K562 (cell line): Measurements from ENCODE around the gene PGF. TPM values are rescaled to one million over a fixed set of nuclear protein-coding genes. Genes with fewer than 3 reads are reported as not detected.
A peak's percentile ranks its signal among the peaks of the same experiment; 100 is the strongest.

Source experiments
- ATAC-seq: fragments of 200-7000 bp; cut with Tn5 transposase; 3 replicates; pipeline ENCODE4 v1.9.1; 2020; ENCODE audit warnings: moderate library complexity
- BruUV-seq: library from RNA; stranded (reverse); fragments of 400-500 nt; replicated peaks from 2 replicates; lab custom pipeline; 2021; lab: Mats Ljungman, UMichigan
- CTCF ChIA-PET: fragments of 300-600 bp; formaldehyde crosslinking; extraction: SDS; loops from one replicate; lab custom pipeline; 2021; ENCODE audit warnings: low intra/inter-chr PET ratio; lab: Yijun Ruan, JAX
- POLR2A ChIA-PET: fragments of 300-600, 350-650 bp; sonication (Branson Sonifier 250); formaldehyde crosslinking; extraction: SDS; loops from one replicate; lab custom pipeline; 2021; ENCODE audit warnings: antibody characterized with exemption, inconsistent platforms; lab: Yijun Ruan, JAX
- DNase-seq, 4 experiments: peaks; one replicate each; pipeline versions ENCODE4 v3.0.0 to v3.0.0-alpha.2; 2011 to 2018; ENCODE audit warnings: low spot score in 3 of 4, mixed read lengths in 3 of 4; ENCODE audit errors: extremely low read depth in 1 of 4
- FAIRE-seq: peaks from 2 replicates; lab custom pipeline; 2011; peaks lifted over from hg19 to GRCh38; lab: Jason Lieb, UNC
- H2AFZ ChIP-seq: 2 replicates; pipeline ENCODE4 v1.6.0; 2011; ENCODE audit warnings: low read depth, low read length, control low read depth, inconsistent platforms
- H3K27ac ChIP-seq: fragments of 200-600 bp; 3 replicates; pipeline ENCODE4 v1.8.0; 2011; ENCODE audit warnings: low read depth, mild to moderate bottlenecking, control low read depth, inconsistent platforms, low read length, moderate library complexity, mixed read lengths; ENCODE audit errors: extremely low read depth
- H3K27me3 ChIP-seq, 2 experiments: fragments of 300-600 bp in 1 of 2; 2 replicates in 1 of 2; 3 replicates in 1 of 2; pipeline versions ENCODE4 v1.6.0 to v1.8.0; 2011; ENCODE audit warnings: inconsistent platforms in 2 of 2, low read length in 2 of 2, mild to moderate bottlenecking in 1 of 2, mixed read lengths in 1 of 2, moderate library complexity in 1 of 2; ENCODE audit not compliant: control insufficient read depth in 2 of 2, insufficient read depth in 2 of 2
- H3K36me3 ChIP-seq: fragments of 300-600 bp; 3 replicates; pipeline ENCODE4 v1.8.0; 2011; ENCODE audit warnings: mild to moderate bottlenecking, low read length, inconsistent platforms; ENCODE audit not compliant: control insufficient read depth, insufficient read depth
- H3K4me1 ChIP-seq, 2 experiments: fragments of 200-600 bp in 1 of 2; replicated peaks in 1 of 2; 2 replicates in 1 of 2; 3 replicates in 1 of 2; pipeline versions ENCODE4 v1.5.1 to v1.8.0; 2011; ENCODE audit warnings: inconsistent platforms in 2 of 2, low read length in 2 of 2, mild to moderate bottlenecking in 1 of 2, mixed read lengths in 1 of 2, moderate library complexity in 1 of 2; ENCODE audit not compliant: control insufficient read depth in 2 of 2, insufficient read depth in 2 of 2
- H3K4me2 ChIP-seq: 2 replicates; pipeline ENCODE4 v1.6.1; 2011; ENCODE audit warnings: low read length, control low read depth, inconsistent platforms, mixed read lengths; ENCODE audit not compliant: insufficient read depth
- H3K4me3 ChIP-seq: fragments of 200-600 bp; sonication (generic), shearing (Covaris generic); 2 replicates; pipeline ENCODE4 v1.5.1; 2016; ENCODE audit warnings: control low read depth, inconsistent platforms
- H3K79me2 ChIP-seq: fragments of 200-600 bp; 3 replicates; pipeline ENCODE4 v1.8.0; 2011; ENCODE audit warnings: low read length, inconsistent platforms; ENCODE audit not compliant: control insufficient read depth, insufficient read depth
- H3K9ac ChIP-seq, 2 experiments: 2 replicates each; pipeline versions ENCODE4 v1.6.0 to v1.6.1; 2011; ENCODE audit warnings: low read depth in 2 of 2, low read length in 2 of 2, control low read depth in 1 of 2, inconsistent platforms in 1 of 2, mild to moderate bottlenecking in 1 of 2, mixed read lengths in 1 of 2; ENCODE audit not compliant: insufficient read depth in 1 of 2
- H3K9me1 ChIP-seq: one replicate; pipeline ENCODE4 v1.6.0; 2011; ENCODE audit warnings: inconsistent platforms, mild to moderate bottlenecking, low read length, moderate library complexity; ENCODE audit not compliant: control insufficient read depth, insufficient read depth
- H3K9me3 ChIP-seq: replicated peaks from 2 replicates; pipeline ENCODE4 v1.5.1; 2011; ENCODE audit warnings: low read depth, low read length, inconsistent platforms; ENCODE audit not compliant: control insufficient read depth, insufficient read depth
- H4K20me1 ChIP-seq: replicated peaks from 2 replicates; pipeline ENCODE4 v1.6.1; 2011; ENCODE audit warnings: low read length, inconsistent platforms, mixed read lengths; ENCODE audit not compliant: control insufficient read depth, insufficient read depth
- CHCHD3 ChIP-seq: fragments of 250-450 bp; sonication (Bioruptor Pico); IDR thresholded peaks from 2 replicates; pipeline ENCODE4 v2.1.2; 2022; ENCODE audit warnings: mild to moderate bottlenecking
- EGR1 ChIP-seq: fragments of 450-650 bp; conservative IDR thresholded peaks from 2 replicates; pipeline ENCODE4 v1.6.1; 2017; ENCODE audit warnings: mild to moderate bottlenecking
- EZH2 ChIP-seq: IDR thresholded peaks from 2 replicates; pipeline ENCODE4 v1.6.1; 2012; ENCODE audit warnings: low read depth, mild to moderate bottlenecking, inconsistent platforms, low read length, borderline replicate concordance
- ILF3 ChIP-seq: fragments of 450-650 bp; IDR thresholded peaks from 2 replicates; pipeline ENCODE4 v1.6.1; 2018; ENCODE audit warnings: antibody characterized with exemption, mild to moderate bottlenecking, moderate library complexity, borderline replicate concordance
- NONO ChIP-seq, 2 experiments: fragments of 200-400 bp in 1 of 2; fragments of 450-650 bp in 1 of 2; formaldehyde crosslinking in 1 of 2; IDR thresholded peaks; 2 replicates each; pipeline ENCODE4 v1.6.1; 2017; ENCODE audit warnings: low read depth in 2 of 2, mild to moderate bottlenecking in 2 of 2, moderate library complexity in 2 of 2, low read length in 1 of 2
- TAF1 ChIP-seq: IDR thresholded peaks from 2 replicates; pipeline ENCODE4 v1.6.1; 2011; ENCODE audit warnings: mild to moderate bottlenecking, low read length, moderate library complexity; ENCODE audit not compliant: insufficient read depth, control insufficient read depth, severe bottlenecking; ENCODE audit errors: extremely low read depth
- WGBS: fragments of 100-300 bp; shearing (Covaris generic); methylation state at CpG from one replicate; pipeline ENCODE4 v1.1.6; 2016; ENCODE audit warnings: low coverage, mixed read lengths; ENCODE audit not compliant: insufficient coverage; ENCODE audit errors: missing lambda C conversion rate; 5-methylcytosine and 5-hydroxymethylcytosine counted together
- in situ Hi-C: fragments of 300-500 bp; cut with MboI; formaldehyde crosslinking; loops from 4 replicates; pipeline ENCODE4 v1.15.0; 2018; ENCODE audit warnings: inconsistent platforms, mixed read lengths
- intact Hi-C: fragments of 100-400 bp; cut with micrococcal nuclease; formaldehyde crosslinking; loops from 2 replicates; pipeline ENCODE4 v1.14.2; 2022
- polyA plus RNA-seq, 8 experiments: library from polyadenylated mRNA; depleted of rRNA in 4 of 8; stranded (reverse) in 5 of 8; unstranded in 3 of 8; fragments of >200 nt; fragmentation: Nextera tagmentation in 2 of 8; fragmentation: Illumina TruSeq in 1 of 8; extraction: Ambion mirVana in 2 of 8; extraction: Trizol in 1 of 8; gene quantifications; 2 replicates each; pipeline versions ENCODE4 v1.2.1 to v1.2.3, GENCODE V29; 2011 to 2014; ENCODE audit warnings: inconsistent platforms in 1 of 8, missing spikeins in 1 of 8
- total RNA-seq, 7 experiments: library from RNA; depleted of rRNA in 6 of 7; stranded (reverse); fragments of >200 nt in 6 of 7; fragmentation: Illumina TruSeq in 2 of 7; extraction: Trizol in 2 of 7; gene quantifications; 2 replicates each; pipeline versions ENCODE4 v1.2.1 to v1.2.3, GENCODE V29; 2011 to 2021; ENCODE audit warnings: low replicate concordance in 1 of 7
- TF ChIP-seq, protein P1 (sequence below): fragments of 450-650 bp; formaldehyde crosslinking; IDR thresholded peaks from 2 replicates; pipeline ENCODE4 v1.4.0; 2020; ENCODE audit warnings: mild to moderate bottlenecking
- TF ChIP-seq, protein P2 (sequence below): fragments of 250-450 bp; sonication (Bioruptor Pico); IDR thresholded peaks from 2 replicates; pipeline ENCODE4 v1.8.0; 2021; ENCODE audit warnings: mild to moderate bottlenecking, moderate library complexity
- TF ChIP-seq, protein P3 (sequence below): sonication (generic); IDR thresholded peaks from 2 replicates; pipeline ENCODE4 v1.6.1; 2016

The PGF gene
- total and polyA plus RNA-seq, 9 of the 15 experiments (the other 6 are each of a cell fraction or from before 2014, with no cell fraction given), result 0.04 to 0.44 (median 0.18) TPM

DNA sequence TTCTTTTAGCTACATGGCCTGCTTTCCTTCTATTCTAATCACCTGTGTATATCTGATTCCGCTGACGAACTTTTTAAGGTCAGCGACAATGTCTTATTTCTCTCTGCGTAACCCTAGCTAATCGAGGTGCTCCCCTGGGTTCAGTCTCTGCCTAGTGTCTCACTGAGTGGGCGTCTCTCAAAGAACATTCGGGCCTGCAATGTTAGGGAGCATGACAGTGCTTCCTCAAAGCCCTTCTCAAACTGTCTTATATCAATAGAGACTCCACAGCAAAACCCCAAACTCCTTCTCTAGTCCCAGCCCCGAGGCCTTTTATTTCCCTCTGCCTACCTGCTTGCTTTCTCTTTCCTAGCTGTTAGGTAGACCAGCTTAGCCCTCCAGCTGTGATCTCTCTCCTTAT lies 18.7 kb downstream of the PGF start:
- H3K79me2 ChIP-seq, result no peaks in the 10 kb centered on the region
- intact Hi-C loops (no loop called here), in situ Hi-C loops (no loop called here)
- 0 out of 2 replicates have a peak overlapping the region, but pooled peaks have one; percentile 51 for H2AFZ ChIP-seq
- ChIA-PET CTCF (no interaction called here), POLR2A (no interaction called here)
- no TSS peak for BruUV-seq
- H3K4me3 ChIP-seq, result no peak overlapping the region
- no peaks in the 10 kb centered on the region; the same call in 1 of the 2 replicates for H3K9me3 ChIP-seq
- H3K9ac ChIP-seq, result no peak overlapping the region
- H3K9me1 ChIP-seq, result no peaks in the 10 kb centered on the region
- TF ChIP-seq EGR1 (0 out of 2 replicates have a peak, but pooled peaks have one; percentile 13), NONO (IDR thresholded peaks at IDR 0.05; ENCODE audit: low read depth in 2 of 2, low read length in 1 of 2) (no peak)
- no peak overlapping the region for H3K4me2 ChIP-seq
- no peaks in the 10 kb centered on the region for H4K20me1 ChIP-seq
- no peaks in the 10 kb centered on the region for H3K36me3 ChIP-seq
- peaks cover 15 to 28% of the 10 kb centered on the region in 2 experiments; a peak in 4 of 5 replicates for H3K4me1 ChIP-seq
- no peaks in the 10 kb centered on the region for H3K27me3 ChIP-seq
- no peak for DNase-seq
- no peak overlapping the region for H3K27ac ChIP-seq
- no peak for ATAC-seq
- FAIRE-seq, result no peak
- WGBS, result 45% methylated on average over 8 of the region's 8 CpGs

DNA sequence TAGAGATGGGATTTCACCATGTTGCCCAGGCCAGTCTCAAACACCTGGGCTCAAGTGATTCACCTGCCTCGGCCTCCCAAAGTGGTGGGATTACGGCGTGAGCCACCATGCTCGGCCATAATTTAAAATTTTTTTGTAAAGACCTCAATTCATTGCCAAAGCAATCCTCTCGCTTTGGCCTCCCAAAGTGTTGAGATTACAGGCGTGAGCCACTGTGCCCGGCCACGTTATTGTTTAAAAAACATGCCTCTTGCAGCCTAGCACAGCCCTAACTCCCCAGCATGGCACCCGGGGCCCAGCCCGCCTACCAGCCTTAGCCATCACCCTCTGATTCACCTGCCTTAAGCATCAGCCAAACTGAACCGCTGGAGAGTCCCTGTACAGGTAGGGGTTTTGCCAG lies 19.2 kb downstream of the PGF start:
- no peaks in the 10 kb centered on the region; the same call in 1 of the 2 replicates for H3K9me3 ChIP-seq
- no peak for DNase-seq
- no peak overlapping the region for H3K4me2 ChIP-seq
- WGBS, result 70% methylated on average over 11 of the region's 11 CpGs
- ATAC-seq, result no peak
- no peak overlapping the region for H3K27ac ChIP-seq
- CTCF ChIA-PET, result no interaction called here
- H2AFZ ChIP-seq, result no peak overlapping the region
- no peak for FAIRE-seq
- H3K79me2 ChIP-seq, result no peaks in the 10 kb centered on the region
- intact Hi-C loops (no loop called here), in situ Hi-C loops (no loop called here)
- no TSS peak for BruUV-seq
- TF ChIP-seq, protein P1, sequence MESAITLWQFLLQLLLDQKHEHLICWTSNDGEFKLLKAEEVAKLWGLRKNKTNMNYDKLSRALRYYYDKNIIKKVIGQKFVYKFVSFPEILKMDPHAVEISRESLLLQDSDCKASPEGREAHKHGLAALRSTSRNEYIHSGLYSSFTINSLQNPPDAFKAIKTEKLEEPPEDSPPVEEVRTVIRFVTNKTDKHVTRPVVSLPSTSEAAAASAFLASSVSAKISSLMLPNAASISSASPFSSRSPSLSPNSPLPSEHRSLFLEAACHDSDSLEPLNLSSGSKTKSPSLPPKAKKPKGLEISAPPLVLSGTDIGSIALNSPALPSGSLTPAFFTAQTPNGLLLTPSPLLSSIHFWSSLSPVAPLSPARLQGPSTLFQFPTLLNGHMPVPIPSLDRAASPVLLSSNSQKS (CRISPR knock-in tag), result no peak
- TF ChIP-seq, protein P2, sequence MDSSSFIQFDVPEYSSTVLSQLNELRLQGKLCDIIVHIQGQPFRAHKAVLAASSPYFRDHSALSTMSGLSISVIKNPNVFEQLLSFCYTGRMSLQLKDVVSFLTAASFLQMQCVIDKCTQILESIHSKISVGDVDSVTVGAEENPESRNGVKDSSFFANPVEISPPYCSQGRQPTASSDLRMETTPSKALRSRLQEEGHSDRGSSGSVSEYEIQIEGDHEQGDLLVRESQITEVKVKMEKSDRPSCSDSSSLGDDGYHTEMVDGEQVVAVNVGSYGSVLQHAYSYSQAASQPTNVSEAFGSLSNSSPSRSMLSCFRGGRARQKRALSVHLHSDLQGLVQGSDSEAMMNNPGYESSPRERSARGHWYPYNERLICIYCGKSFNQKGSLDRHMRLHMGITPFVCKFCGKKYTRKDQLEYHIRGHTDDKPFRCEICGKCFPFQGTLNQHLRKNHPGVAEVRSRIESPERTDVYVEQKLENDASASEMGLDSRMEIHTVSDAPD (CRISPR knock-in tag), result no peak
- TF ChIP-seq, protein P3, sequence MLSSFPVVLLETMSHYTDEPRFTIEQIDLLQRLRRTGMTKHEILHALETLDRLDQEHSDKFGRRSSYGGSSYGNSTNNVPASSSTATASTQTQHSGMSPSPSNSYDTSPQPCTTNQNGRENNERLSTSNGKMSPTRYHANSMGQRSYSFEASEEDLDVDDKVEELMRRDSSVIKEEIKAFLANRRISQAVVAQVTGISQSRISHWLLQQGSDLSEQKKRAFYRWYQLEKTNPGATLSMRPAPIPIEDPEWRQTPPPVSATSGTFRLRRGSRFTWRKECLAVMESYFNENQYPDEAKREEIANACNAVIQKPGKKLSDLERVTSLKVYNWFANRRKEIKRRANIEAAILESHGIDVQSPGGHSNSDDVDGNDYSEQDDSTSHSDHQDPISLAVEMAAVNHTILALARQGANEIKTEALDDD, result no peak
- no peak for TF ChIP-seq ILF3
- no peak for TF ChIP-seq TAF1
- TF ChIP-seq CHCHD3 (CRISPR knock-in tag), result no peak
- TF ChIP-seq EZH2, result no peak
- H3K9ac ChIP-seq, result no peak overlapping the region
- no peaks in the 10 kb centered on the region for H3K9me1 ChIP-seq
- peaks cover 9 to 25% of the 10 kb centered on the region in 2 experiments; a peak in 4 of 5 replicates for H3K4me1 ChIP-seq
- H4K20me1 ChIP-seq, result no peaks in the 10 kb centered on the region
- H3K27me3 ChIP-seq, result no peaks in the 10 kb centered on the region
- no peak overlapping the region for H3K4me3 ChIP-seq
- H3K36me3 ChIP-seq, result no peaks in the 10 kb centered on the region
- POLR2A ChIA-PET, result no interaction called here
